SKM-1 (cell line): ENCODE results near the gene KRT79.
A peak's percentile ranks its signal among the peaks of the same experiment; 100 is the strongest.
"Not testable (repeated sequence)": the region's sequence is repeated elsewhere in the genome, so short reads cannot be mapped to it uniquely, and the experiment has no call there.

ENCODE experiments used
- DNase-seq: peaks from one replicate; lab custom pipeline; 2025; ENCODE audit not compliant: unreplicated experiment; lab: John Stamatoyannopoulos, UW

Gene KRT79

GRCh38 chr12:52833922-52834726 is at the start of gene KRT79:
TSS of gene KRT79 (minus strand) at chr12:52834311. CDS start at chr12:52834260, 51 bp downstream.
- DNase-seq = no peak

GRCh38 chr12:52880499-52880898 is 46.4 kb upstream of the KRT79 start:
- not testable (repeated sequence) for DNase-seq

DNA sequence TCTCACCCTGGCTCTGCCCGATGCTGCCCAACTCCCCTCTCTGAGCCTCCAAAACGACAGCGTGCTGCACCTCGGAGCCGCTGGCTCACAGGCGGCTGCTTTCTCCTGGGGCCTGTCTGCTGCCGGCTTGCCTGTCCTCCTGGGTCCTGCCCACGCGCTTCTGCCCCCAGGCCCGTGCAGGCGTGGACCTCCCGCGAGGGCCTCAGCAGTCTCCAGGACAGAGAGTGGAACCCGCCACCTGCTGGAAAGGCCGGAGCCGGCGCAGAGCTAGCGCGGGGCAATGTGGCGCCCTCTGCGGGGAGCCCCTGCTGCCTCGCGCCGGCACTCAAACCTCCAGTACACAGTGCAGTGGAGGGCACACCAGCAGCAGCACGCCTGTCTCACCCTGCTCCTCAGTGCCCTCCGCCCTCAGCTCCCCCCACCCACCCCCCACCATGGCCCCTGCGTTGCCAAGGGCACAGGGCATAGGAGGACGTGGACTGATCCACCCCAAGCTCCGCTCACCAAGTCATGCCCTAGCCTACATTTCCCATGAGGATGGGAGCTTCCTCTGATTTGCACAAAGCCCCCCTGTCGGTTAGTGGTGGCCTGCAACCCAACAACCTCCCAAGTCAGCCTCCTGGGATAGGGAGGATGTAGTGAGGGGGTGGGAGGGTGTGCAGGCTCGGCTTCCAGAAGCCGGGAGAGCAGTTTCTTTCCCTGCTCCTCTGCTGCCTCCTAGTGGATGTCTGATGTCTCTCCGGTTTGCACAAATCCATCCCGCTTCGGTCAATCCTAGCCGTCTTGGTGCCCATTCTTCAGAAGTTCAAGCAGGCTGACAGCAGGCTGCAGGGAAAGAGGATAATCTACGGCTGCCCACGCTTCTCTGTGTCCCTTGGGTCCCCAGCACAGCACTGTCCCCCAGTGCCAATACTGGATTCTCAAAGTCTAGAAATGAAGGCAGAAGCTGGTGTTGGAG is 45.6 kb upstream of the KRT79 start:
- DNase-seq = peak; percentile 36

DNA sequence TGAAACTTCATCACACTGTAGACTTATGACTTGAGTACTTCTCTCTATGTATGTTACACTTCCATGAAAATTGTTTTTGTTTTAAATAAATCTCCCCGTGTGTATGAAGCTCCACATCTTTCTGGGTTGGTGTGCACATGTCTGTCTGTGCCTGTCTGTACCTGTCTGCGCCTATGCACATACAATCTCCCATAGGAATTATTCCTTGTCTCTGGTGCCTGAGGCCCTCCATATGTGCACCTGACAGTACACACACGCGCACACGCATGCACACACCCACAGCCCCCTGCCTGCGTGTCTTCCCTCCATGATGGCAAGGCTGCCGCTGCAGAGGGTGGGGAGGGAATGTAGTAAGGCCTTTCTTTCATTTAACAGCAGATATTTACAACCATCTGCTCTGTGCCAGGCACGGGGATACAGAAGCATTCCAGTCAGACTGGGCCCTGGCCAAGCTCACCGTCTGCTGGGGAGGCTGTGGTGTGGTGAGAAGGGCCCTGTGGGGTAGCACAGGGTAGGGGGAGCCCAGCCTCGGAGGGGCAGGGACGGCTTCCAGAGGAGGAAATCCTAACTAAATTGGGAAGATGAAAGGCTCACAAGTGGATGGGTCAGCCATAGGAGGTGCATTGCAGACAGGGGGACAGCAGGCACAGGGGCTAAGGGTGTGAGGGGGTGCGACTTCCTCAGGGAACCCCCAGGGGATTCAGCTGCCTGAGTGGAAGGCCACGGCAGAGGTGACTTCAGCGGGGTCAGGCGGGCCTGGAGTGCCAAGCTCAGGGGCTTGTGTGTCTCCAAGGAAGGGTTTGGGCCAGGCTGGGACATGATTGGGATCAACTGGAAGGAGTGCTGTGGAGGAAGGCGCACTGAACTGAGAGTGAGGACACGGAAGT is 44.6 kb upstream of the KRT79 start:
- no peak for DNase-seq

DNA sequence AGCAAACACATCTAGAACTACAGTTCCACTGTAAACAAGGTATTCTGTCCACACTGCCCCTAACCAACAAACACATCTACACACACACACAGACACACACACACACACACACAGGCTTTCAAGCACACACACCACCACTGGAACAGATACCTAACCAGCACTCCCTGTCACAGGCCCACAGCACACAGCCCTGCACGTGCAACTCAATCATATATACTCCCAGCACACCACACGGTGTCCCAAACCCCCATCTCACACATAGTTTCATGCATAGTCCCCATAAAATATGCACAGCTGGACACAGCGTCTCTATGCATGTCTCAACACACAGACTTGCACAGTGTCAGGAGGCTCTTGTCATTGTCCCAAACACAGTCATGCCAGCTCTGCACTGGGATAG is 43.1 kb upstream of the KRT79 start:
- DNase-seq = no peak

DNA sequence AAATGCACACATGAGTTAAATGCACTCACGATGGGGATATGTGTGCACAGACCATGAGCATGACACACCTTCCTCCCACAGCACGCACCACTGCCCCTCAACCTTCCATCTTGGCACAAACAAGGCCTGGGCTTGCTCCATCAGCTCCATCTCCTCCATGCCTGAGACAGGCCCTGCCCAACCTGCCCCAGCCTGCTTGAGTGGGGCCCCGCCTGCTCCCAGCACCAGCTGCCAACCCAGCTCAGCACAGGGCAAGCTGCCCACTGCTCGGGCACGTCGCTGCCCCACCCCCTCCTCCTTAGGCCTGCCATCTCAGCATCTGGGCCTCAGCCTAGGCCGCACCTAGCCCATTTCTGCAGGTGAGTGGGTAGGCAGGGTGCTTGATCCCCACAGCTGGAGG is 42.3 kb upstream of the KRT79 start:
- DNase-seq = no peak

DNA sequence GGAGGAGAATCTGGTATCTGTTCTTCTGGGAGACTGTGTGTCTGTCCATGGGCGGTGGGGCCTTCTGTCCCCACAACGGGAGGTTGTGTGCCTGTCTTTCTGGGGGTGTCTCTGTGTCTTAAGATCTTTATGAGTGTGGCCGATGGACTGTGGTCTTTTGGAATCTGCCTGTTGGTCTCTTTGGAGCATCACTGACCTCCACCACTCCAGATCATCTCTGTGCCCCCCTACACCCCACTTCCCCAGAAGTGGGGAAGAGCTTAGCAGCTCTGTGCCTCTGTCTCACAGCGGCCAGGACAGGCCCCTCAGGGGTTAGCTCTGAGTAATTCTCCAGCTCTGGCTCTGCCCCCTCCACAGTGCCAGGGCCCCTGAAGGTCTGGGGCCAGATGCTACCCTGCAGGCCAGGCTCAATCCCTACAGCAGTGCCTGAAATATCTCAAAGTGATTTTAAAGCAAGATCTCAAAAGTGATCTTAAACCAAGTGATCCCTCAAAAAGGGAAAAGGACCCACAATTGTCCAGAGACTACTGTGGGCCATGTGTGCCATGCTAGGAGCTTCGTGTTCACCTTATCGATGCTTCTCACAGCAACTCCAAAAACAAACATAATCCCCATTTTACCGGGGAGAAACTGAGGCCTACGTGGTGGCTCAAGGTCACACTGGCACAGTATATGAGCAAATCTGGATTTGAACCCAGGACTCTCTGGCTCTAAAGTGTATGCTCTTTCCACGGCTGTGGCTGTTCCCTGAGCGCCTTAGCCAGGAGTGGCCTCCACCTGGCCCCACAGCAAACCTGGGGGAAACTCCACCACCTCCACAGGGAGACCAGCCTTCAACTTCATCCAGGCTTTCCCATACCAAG is 40.7 kb upstream of the KRT79 start:
- no peak for DNase-seq

DNA sequence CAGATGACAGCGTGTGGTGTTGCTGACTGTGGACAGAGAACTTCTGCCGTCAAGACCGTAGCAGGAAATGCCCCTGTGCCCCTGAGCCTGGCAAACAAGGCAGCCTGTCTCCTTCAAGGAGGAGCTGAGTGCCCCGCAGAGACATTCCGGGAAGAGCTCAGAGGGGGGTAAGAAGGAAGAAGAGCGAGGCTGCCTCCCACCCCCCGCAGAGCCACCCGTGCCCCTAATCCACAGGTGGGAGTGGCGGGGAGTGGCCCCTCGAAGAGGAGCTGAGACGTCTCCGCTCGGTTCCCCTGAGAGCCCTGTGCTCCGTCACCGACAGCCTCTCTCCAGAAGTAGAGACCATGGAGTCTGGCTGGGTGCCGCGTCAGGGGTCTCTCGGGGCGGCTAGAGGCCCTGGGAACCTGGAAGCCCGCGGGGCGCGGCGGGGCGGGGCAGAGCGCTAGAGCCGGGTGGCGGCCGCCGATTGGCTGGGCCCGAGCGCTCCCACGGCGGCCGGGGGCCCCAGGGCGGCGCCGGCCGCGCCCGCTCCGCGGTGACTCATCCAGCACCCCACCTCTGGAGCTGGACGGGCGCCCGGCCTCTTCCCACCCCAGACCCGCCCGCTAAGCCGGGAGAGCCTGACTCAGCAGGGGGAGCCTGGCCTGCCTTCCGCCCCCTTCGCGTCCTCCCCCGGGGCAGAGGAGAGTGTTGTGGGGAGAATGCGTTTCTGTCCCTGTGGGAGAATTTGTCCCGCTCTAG is 39.9 kb upstream of the KRT79 start:
- no peak for DNase-seq

DNA sequence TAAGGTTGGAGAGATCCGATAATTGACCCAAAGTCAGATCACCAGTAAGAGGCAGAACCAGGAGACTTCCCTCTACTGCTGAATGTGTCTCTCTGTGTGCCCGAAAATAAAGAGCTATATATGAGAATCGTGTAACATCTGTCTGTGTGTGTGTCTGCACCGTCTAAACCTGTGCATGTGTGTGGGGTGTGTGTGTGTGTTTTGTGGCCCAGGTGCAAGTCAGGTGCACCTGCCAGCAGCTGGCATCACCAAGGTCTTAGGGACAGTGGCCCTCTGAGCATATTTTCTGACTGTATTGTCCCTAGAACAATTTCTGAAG is 39.4 kb upstream of the KRT79 start:
- DNase-seq = no peak

DNA sequence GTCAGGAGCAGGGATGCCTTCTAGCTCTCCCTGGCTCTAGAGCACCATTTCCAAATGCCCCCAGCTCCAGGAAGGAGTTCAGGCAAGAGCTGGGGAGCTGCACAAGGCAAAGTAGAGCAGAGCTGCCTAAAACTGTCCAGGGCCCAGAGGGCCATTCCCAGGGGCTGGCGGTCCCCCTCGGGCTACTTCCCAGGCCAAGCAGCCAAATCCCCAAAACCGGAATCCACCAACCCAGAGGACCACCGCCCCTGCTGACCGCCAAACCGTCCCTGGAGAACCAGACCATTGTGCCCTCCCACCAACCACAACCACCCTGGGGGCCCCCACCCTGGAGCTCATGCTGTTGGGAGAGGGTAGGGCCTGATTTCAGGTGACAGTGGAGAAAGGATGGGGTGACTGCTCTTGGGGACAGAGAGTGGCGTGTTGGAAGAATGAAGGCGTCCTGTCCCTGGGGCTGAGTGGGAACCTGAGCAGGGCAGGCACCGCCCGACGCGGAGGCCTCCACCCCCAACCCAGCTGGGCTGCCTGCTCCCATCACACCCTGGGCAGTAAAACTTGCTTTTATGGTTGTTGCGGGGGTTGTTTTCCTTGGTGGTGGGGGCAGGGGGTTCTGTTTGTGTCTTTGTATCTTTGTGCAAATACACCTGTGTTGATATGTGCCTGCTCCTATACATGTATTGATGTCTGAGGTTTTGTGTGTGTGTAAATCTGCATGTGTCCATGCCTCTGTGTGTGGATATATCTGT is 38.7 kb upstream of the KRT79 start:
- no peak for DNase-seq

DNA sequence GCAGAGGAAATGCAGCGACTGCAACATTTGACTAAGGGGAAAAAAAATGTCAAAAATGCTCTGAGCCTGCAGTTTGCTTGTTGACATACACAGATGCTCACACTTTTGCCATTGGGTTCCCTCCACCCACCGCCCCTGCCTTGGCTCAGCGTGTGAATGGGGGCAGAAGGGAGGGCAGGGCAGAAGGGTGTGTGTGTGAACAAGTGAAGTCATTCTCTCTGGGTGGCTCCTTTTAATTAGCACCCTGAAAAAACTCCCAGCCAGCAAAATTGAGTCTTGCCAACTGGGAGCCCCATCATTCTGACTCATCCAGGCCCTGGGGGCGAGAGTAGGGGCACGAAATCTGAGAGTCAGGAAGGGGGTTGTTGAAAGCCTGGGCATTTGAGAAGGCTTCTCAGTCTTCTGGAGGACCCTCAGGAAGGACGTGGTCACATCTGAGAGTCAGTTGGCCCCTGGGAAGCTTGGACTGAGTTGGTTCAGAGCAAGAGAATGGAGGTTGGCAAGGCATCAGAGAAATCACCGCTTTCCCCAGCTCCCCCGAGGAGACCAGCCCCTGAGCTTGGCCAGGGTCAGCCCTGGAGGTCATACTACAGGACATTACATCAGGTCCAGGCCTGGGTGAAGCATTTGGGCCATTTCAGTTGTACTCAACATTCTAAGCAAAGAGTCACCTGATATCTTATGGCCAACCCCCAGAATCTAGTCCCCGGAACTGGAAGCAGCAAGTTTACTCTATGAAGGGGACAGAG is 37.4 kb upstream of the KRT79 start:
- DNase-seq = no peak

GRCh38 chr12:52870361-52871290 is 36.5 kb upstream of the KRT79 start:
- DNase-seq = no peak

DNA sequence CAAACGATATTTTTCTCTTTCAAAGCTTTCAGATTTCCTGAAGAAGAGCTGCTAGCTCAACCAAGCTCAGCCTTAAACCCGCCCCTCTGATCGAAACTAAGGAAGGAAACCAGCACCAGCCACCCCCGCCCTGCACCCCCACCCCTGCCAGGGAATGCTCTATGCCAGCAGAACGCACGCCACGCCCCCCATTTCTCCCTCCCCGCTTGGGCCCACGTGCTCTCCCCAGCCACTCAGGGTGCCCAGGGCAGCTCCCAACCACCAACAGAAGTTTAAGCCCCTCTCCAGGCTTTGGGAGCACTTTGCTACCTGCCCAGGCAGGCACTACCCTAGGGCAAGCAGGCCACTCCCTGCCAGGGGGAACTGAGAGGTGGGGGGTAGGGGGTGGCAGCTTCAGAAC is 33.5 kb upstream of the KRT79 start:
- DNase-seq = no peak

DNA sequence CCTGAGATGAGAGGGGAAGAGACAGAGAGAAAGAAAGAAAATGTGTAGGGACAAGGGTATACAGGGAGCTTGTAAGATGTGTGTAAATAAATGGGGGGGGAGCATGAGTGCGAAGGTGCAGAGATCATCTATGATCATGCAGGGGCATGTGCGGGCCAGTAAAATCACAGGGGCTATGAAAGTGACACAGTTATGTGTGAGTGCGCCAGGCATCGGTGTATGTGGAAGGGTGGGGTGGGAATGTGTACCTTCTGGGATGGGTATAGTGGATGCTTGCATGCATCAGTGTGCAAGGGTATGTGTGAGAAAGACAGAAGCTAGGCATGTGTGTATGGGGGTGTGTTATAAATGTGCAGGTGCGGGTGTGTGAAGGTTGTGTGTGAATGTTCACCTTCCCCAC is 33.0 kb upstream of the KRT79 start:
- no peak for DNase-seq

GRCh38 chr12:52865090-52865944 is 31.2 kb upstream of the KRT79 start:
- no peak for DNase-seq

GRCh38 chr12:52862023-52862422 is 27.9 kb upstream of the KRT79 start:
- no peak for DNase-seq
